ENCODE results near the gene LTBP2. TPM values are rescaled to one million over a fixed set of nuclear protein-coding genes. Genes with fewer than 3 reads are reported as not detected.

The LTBP2 gene
- total and polyA plus RNA-seq, 2 of the 13 experiments (the other 11 are each of a cell fraction or from before 2014, with no cell fraction given): 0.20 to 0.41 TPM

- ChIA-PET POLR2A (interaction anchor here (1.7 kb wide), 1 partner anchor 11 kb away, joined by 5 read pairs; the partner anchor contains the start of genes ISCA2 and NPC2), CTCF (ENCODE audit: low intra/inter-chr PET ratio, low total read pairs) (no interaction called here)
- H3K9me3 ChIP-seq (ENCODE audit: low read length): no peaks in the 10 kb centered on the region
- H3K4me2 ChIP-seq (ENCODE audit: low read depth, low read length): no peak overlapping the region
- in situ Hi-C loops (cut with HindIII; ENCODE audit: extremely low pct_ligation_motif_present, low pct_unique_long_range_greater_than_20kb): no loop called here
- WGBS (ENCODE audit: low lambda C conversion rate): 98% methylated on average over 3 of the region's 3 CpGs
- no peaks in the 10 kb centered on the region for H3K4me1 ChIP-seq (ENCODE audit: insufficient read depth, low read length)
- no peaks in the 10 kb centered on the region for H3K27me3 ChIP-seq (ENCODE audit: control insufficient read depth in 1 of 2, insufficient read depth in 2 of 2, low read length in 2 of 2)
- peaks cover 15 to 67% of the 10 kb centered on the region in 2 experiments for H3K36me3 ChIP-seq (replicated peaks in 1 of 2; ENCODE audit: control insufficient read depth in 1 of 2, insufficient read depth in 2 of 2, low read length in 2 of 2)
- no peak for FAIRE-seq
- BruUV-seq (replicated peaks): no TSS peak
- intact Hi-C loops (cut with micrococcal nuclease; ENCODE audit: unreplicated experiment): no loop called here
- no peak overlapping the region for H3K4me3 ChIP-seq (replicated peaks in 1 of 3; ENCODE audit: insufficient read depth in 1 of 3, low read depth in 2 of 3, low read length in 3 of 3)
- ATAC-seq: no peak
- no peak overlapping the region for H3K27ac ChIP-seq (ENCODE audit: extremely low read length, insufficient read depth, low read length)
- H3K79me2 ChIP-seq (ENCODE audit: insufficient read depth, low read length): no peaks in the 10 kb centered on the region
- no peak overlapping the region for H3K9ac ChIP-seq (ENCODE audit: insufficient read depth, low read depth, low read length)
- no peak overlapping the region for H2AFZ ChIP-seq (ENCODE audit: low read length)
- no peaks in the 10 kb centered on the region; the same call in 1 of the 2 replicates for H4K20me1 ChIP-seq (ENCODE audit: insufficient read depth, low read length)
- TF ChIP-seq ZNF451 (CRISPR knock-in tag; IDR thresholded peaks at IDR 0.05) (no peak), CHCHD3 (CRISPR knock-in tag; IDR thresholded peaks at IDR 0.05) (no peak), KLF13 (CRISPR knock-in tag; IDR thresholded peaks at IDR 0.05) (no peak), SNAPC2 (CRISPR knock-in tag; IDR thresholded peaks at IDR 0.05) (no peak), ZNF567 (CRISPR knock-in tag; IDR thresholded peaks at IDR 0.05; ENCODE audit: borderline replicate concordance) (no peak), MZF1 (CRISPR knock-in tag; IDR thresholded peaks at IDR 0.05; ENCODE audit: borderline replicate concordance) (no peak), ZNF800 (CRISPR knock-in tag; IDR thresholded peaks at IDR 0.05) (no peak), TSC22D2 (CRISPR knock-in tag; IDR thresholded peaks at IDR 0.05; ENCODE audit: borderline replicate concordance) (no peak)
- no peak for DNase-seq (ENCODE audit: low spot score)
Measured at GRCh38 chr14:74482571-74482970, 129.5 kb downstream of the LTBP2 start.

Data from HepG2 (cell line).